Neural crest cell (in vitro differentiated cells): ENCODE measurements around the gene PKD2. TPM values are rescaled to one million over a fixed set of nuclear protein-coding genes. Genes with fewer than 3 reads are reported as not detected.
A peak's percentile ranks its signal among the peaks of the same experiment; 100 is the strongest.

ENCODE experiments used
- DNase-seq: peaks from one replicate; pipeline ENCODE4 v3.0.0; 2021; ENCODE audit warnings: low read depth, mixed read lengths, low spot score
- H3K27ac Mint-ChIP-seq: one replicate; pipeline ENCODE4 v1.8.0; 2021; ENCODE audit warnings: mild to moderate bottlenecking, mixed read lengths; ENCODE audit not compliant: unreplicated experiment
- H3K27me3 Mint-ChIP-seq: 2 replicates; pipeline ENCODE4 v1.8.0; 2021; ENCODE audit warnings: low read depth, mild to moderate bottlenecking, mixed read lengths
- H3K36me3 Mint-ChIP-seq: 2 replicates; pipeline ENCODE4 v1.8.0; 2021; ENCODE audit warnings: low read depth, mild to moderate bottlenecking, mixed read lengths
- H3K4me1 Mint-ChIP-seq: 2 replicates; pipeline ENCODE4 v1.8.0; 2021; ENCODE audit warnings: mixed read lengths
- H3K4me3 Mint-ChIP-seq: one replicate; pipeline ENCODE4 v1.8.0; 2021; ENCODE audit warnings: mild to moderate bottlenecking, mixed read lengths
- H3K9me3 Mint-ChIP-seq: 2 replicates; pipeline ENCODE4 v1.8.0; 2021; ENCODE audit warnings: mixed read lengths
- CTCF ChIP-seq: fragments of 200-600 bp; sonication (generic); conservative IDR thresholded peaks from 2 replicates; pipeline ENCODE4 v1.5.0; 2021; ENCODE audit warnings: antibody characterized with exemption, mild to moderate bottlenecking
- total RNA-seq: library from RNA; stranded (reverse); gene quantifications from 2 replicates; pipeline ENCODE4 v1.2.1, GENCODE V29; 2021

PKD2 gene
- total RNA-seq, 1 donor from 2014 or later, result 37.9 TPM

DNA sequence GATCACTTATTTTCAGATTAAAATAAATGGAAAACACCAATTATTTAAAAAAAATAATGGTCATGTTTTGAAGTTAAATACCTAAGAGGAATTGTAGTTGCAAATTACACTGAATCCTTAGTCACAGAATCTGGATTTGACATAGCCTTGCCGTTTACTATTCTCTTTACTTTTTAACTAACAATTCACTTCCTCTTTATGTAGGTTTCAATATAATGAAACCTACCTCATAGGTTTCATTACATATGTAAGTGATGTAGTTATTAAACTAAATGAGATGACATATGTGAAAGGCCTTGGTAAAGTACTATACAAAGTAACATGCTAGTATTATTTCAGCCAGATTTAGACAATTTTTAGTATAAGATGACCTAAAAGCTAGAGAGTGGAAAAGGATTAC is 25.4 kb upstream of the PKD2 start:
- H3K27ac Mint-ChIP-seq, result no peak overlapping the region
- H3K27me3 Mint-ChIP-seq, result no peaks in the 10 kb centered on the region
- peaks cover 12% of the 10 kb centered on the region for H3K4me1 Mint-ChIP-seq
- no peak for TF ChIP-seq CTCF
- no peak for DNase-seq
- H3K36me3 Mint-ChIP-seq, result no peaks in the 10 kb centered on the region
- H3K9me3 Mint-ChIP-seq, result peaks cover 2% of the 10 kb centered on the region
- H3K4me3 Mint-ChIP-seq, result no peak overlapping the region

DNA sequence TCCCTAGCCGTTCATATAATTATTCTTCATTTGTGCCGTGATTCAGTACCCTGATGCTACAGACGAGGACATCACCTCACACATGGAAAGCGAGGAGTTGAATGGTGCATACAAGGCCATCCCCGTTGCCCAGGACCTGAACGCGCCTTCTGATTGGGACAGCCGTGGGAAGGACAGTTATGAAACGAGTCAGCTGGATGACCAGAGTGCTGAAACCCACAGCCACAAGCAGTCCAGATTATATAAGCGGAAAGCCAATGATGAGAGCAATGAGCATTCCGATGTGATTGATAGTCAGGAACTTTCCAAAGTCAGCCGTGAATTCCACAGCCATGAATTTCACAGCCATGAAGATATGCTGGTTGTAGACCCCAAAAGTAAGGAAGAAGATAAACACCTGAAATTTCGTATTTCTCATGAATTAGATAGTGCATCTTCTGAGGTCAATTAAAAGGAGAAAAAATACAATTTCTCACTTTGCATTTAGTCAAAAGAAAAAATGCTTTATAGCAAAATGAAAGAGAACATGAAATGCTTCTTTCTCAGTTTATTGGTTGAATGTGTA is 24.9 kb upstream of the PKD2 start:
- Mint-ChIP-seq H3K4me3 (no peak overlapping the region), H3K36me3 (no peaks in the 10 kb centered on the region), H3K27ac (no peak overlapping the region), H3K9me3 (peaks cover 2% of the 10 kb centered on the region), H3K4me1 (peaks cover 10% of the 10 kb centered on the region), H3K27me3 (no peaks in the 10 kb centered on the region)
- no peak for DNase-seq
- no peak for TF ChIP-seq CTCF

GRCh38 chr4:87983996-87984395 is 23.4 kb upstream of the PKD2 start:
- Mint-ChIP-seq H3K9me3 (peaks cover 2% of the 10 kb centered on the region), H3K27ac (no peak overlapping the region), H3K4me3 (no peak overlapping the region), H3K36me3 (no peaks in the 10 kb centered on the region), H3K27me3 (no peaks in the 10 kb centered on the region), H3K4me1 (peaks cover 5% of the 10 kb centered on the region)
- TF ChIP-seq CTCF, result no peak
- no peak for DNase-seq

DNA sequence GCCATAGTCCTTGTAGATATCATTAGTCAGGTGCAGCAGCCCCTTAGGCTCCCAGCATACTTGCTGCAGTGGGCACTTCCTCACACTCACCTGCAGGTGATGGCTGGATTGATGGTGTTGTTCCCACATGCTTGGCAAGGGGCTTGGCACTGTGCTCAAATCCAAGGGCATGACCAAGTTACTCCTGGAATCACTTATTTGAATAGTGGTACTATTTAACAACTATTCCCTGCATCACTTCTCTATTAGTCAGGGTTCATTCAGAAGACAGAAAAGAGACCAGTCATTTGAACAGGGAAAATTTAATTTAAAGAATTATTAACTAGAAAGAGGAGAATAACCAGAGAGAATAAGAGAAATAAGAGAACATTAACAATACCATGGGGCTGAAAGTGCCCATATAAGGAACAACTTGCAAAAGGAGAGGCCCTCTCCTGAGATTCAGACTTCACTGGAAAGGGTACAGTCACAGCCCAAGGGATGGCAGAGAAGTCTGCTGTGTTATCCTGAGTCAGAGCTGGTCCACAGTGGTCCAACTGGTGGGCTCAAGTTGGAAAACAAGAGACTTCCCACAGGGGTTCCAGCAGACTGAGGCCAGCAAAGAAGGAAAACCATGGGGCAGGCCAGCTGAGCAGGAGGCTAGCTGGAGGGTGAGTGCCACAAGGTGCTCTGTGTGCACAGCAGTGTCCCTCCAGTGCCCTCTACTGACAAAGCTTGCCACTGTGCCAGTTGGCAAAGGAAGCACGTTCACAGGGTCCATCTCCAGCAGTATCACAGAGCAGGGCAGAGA is 22.1 kb upstream of the PKD2 start:
- Mint-ChIP-seq H3K4me3 (no peak overlapping the region), H3K27me3 (no peaks in the 10 kb centered on the region), H3K36me3 (no peaks in the 10 kb centered on the region), H3K4me1 (peaks cover 5% of the 10 kb centered on the region), H3K9me3 (peaks cover 2% of the 10 kb centered on the region), H3K27ac (no peak overlapping the region)
- TF ChIP-seq CTCF, result peak; percentile 51
- peak; percentile 25 for DNase-seq

DNA sequence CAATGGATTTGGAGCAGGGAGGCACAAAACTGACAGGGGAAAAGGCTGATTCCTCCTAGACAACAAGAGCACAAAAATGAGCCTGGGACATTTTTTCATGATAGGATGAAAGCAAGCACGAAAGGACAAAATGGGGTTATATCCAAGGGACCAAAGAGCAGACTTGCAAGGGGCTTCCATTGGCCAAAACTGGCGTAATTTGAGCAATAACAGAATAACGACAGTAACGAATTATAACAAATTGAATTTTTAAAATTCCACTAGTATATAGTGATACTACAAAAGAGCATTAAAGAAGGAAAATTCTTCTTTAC is 21.6 kb upstream of the PKD2 start:
- H3K9me3 Mint-ChIP-seq, result peaks cover 2% of the 10 kb centered on the region
- H3K27ac Mint-ChIP-seq, result no peak overlapping the region
- peaks cover 5% of the 10 kb centered on the region for H3K4me1 Mint-ChIP-seq
- H3K36me3 Mint-ChIP-seq, result no peaks in the 10 kb centered on the region
- H3K27me3 Mint-ChIP-seq, result no peaks in the 10 kb centered on the region
- H3K4me3 Mint-ChIP-seq, result no peak overlapping the region
- no peak for TF ChIP-seq CTCF
- DNase-seq, result no peak
